ENCODE measurements around the gene DKK3.

- TF ChIP-seq CTCF (IDR thresholded peaks at IDR 0.05) (no peak), EP300 (IDR thresholded peaks at IDR 0.05) (no peak), POLR2A (IDR thresholded peaks at IDR 0.05) (no peak), POLR2AphosphoS5 (IDR thresholded peaks at IDR 0.05) (no peak)
These were observed 19.7 kb downstream of the DKK3 start for GRCh38 chr11:11988681-11989261.
